Mesodermal cell (in vitro differentiated cells): ENCODE results near the gene TYRP1.
A peak's percentile ranks its signal among the peaks of the same experiment; 100 is the strongest.

ENCODE experiments used
- H3K27ac ChIP-seq: 2 replicates; pipeline ENCODE4 v1.7.0; 2013; ENCODE audit warnings: mild to moderate bottlenecking, low read depth, low read length, moderate library complexity; ENCODE audit not compliant: severe bottlenecking
- H3K36me3 ChIP-seq: 2 replicates; pipeline ENCODE4 v1.7.1; 2013; ENCODE audit warnings: mild to moderate bottlenecking, low read length, moderate library complexity; ENCODE audit not compliant: control insufficient read depth, insufficient read depth
- H3K4me1 ChIP-seq: one replicate; pipeline ENCODE4 v1.7.1; 2013; ENCODE audit warnings: mild to moderate bottlenecking, low read length; ENCODE audit not compliant: insufficient read depth, control insufficient read depth, poor library complexity, severe bottlenecking
- H3K4me3 ChIP-seq: 2 replicates; pipeline ENCODE4 v1.7.0; 2013; ENCODE audit warnings: low read length, control low read depth, mild to moderate bottlenecking; ENCODE audit not compliant: insufficient read depth, poor library complexity, severe bottlenecking; ENCODE audit errors: extremely low read depth
- H3K9me3 ChIP-seq: 2 replicates; pipeline ENCODE4 v1.7.1; 2013; ENCODE audit warnings: mild to moderate bottlenecking, low read length, moderate library complexity; ENCODE audit not compliant: control insufficient read depth
- WGBS, 2 experiments: methylation state at CpG; one replicate each; pipeline ENCODE4 v1.1.5; 2013; ENCODE audit warnings: missing lambda C conversion rate in 2 of 2; ENCODE audit not compliant: insufficient coverage in 2 of 2; 5-methylcytosine and 5-hydroxymethylcytosine counted together

Gene TYRP1

GRCh38 chr9:12712532-12712931 lies 19.3 kb downstream of the TYRP1 start:
- Histone ChIP-seq H3K4me3 (no peak overlapping the region), H3K4me1 (peaks cover 4% of the 10 kb centered on the region), H3K9me3 (no peaks in the 10 kb centered on the region), H3K27ac (no peak overlapping the region), H3K36me3 (no peaks in the 10 kb centered on the region)
- no CpG with 5 or more reads among the region's 2 CpGs for WGBS, 2 experiments

GRCh38 chr9:12715268-12715667 lies 22.1 kb downstream of the TYRP1 start:
- Histone ChIP-seq H3K27ac (no peak overlapping the region), H3K4me1 (peaks cover 7% of the 10 kb centered on the region), H3K9me3 (no peaks in the 10 kb centered on the region), H3K4me3 (no peak overlapping the region), H3K36me3 (no peaks in the 10 kb centered on the region)
- no CpG with 5 or more reads among the region's 3 CpGs for WGBS, 2 experiments

GRCh38 chr9:12716823-12717600 lies 23.8 kb downstream of the TYRP1 start:
- 90 to 100% methylated on average over 1 to 4 of the region's 5 CpGs for WGBS, 2 experiments
- H3K4me1 ChIP-seq: peaks cover 10% of the 10 kb centered on the region
- no peaks in the 10 kb centered on the region for H3K9me3 ChIP-seq
- no peak overlapping the region for H3K4me3 ChIP-seq
- H3K36me3 ChIP-seq: no peaks in the 10 kb centered on the region
- H3K27ac ChIP-seq: no peak overlapping the region

- WGBS, 2 experiments: no CpG with 5 or more reads among the region's 1 CpG
- Histone ChIP-seq H3K4me1 (peaks cover 10% of the 10 kb centered on the region), H3K27ac (peak overlapping the region; percentile 79), H3K9me3 (no peaks in the 10 kb centered on the region), H3K36me3 (no peaks in the 10 kb centered on the region), H3K4me3 (no peak overlapping the region)
Observed at GRCh38 chr9:12717907-12718306, 24.7 kb downstream of the TYRP1 start.

GRCh38 chr9:12718482-12719026 lies 25.4 kb downstream of the TYRP1 start:
- H3K9me3 ChIP-seq: no peaks in the 10 kb centered on the region
- WGBS, 2 experiments: 6 to 8% methylated on average over 5 to 6 of the region's 7 CpGs
- H3K27ac ChIP-seq: peak overlapping the region; percentile 79
- H3K4me3 ChIP-seq: peak overlapping the region; percentile 6
- peaks cover 10% of the 10 kb centered on the region for H3K4me1 ChIP-seq
- no peaks in the 10 kb centered on the region for H3K36me3 ChIP-seq

GRCh38 chr9:12719431-12719830 lies 26.2 kb downstream of the TYRP1 start:
- H3K4me3 ChIP-seq: no peak overlapping the region

GRCh38 chr9:12720551-12720950 lies 27.4 kb downstream of the TYRP1 start:
- Histone ChIP-seq H3K9me3 (no peaks in the 10 kb centered on the region), H3K27ac (no peak overlapping the region), H3K36me3 (no peaks in the 10 kb centered on the region), H3K4me1 (peaks cover 10% of the 10 kb centered on the region), H3K4me3 (no peak overlapping the region)
- 70 to 81% methylated on average over 2 to 3 of the region's 3 CpGs for WGBS, 2 experiments

More at GRCh38 chr9:12719431-12719830, 26.2 kb downstream of the TYRP1 start:
- Histone ChIP-seq H3K9me3 (no peaks in the 10 kb centered on the region), H3K4me1 (peaks cover 10% of the 10 kb centered on the region), H3K36me3 (no peaks in the 10 kb centered on the region), H3K27ac (no peak overlapping the region)
- no CpG with 5 or more reads among the region's 1 CpG for WGBS, 2 experiments

- Histone ChIP-seq H3K9me3 (no peaks in the 10 kb centered on the region), H3K4me1 (peaks cover 10% of the 10 kb centered on the region), H3K27ac (no peak overlapping the region), H3K4me3 (no peak overlapping the region), H3K36me3 (no peaks in the 10 kb centered on the region)
- WGBS, 2 experiments: 76% methylated on average over 2 of the region's 2 CpGs
Observed at GRCh38 chr9:12722131-12722530, 28.9 kb downstream of the TYRP1 start.

GRCh38 chr9:12723409-12724028 lies 30.3 kb downstream of the TYRP1 start:
- no peaks in the 10 kb centered on the region for H3K36me3 ChIP-seq
- H3K9me3 ChIP-seq: no peaks in the 10 kb centered on the region
- H3K27ac ChIP-seq: no peak overlapping the region
- H3K4me3 ChIP-seq: no peak overlapping the region
- peaks cover 8% of the 10 kb centered on the region for H3K4me1 ChIP-seq
- WGBS, 2 experiments: 68 to 77% methylated on average over 2 of the region's 5 CpGs

GRCh38 chr9:12726795-12727194 lies 33.6 kb downstream of the TYRP1 start:
- H3K36me3 ChIP-seq: no peaks in the 10 kb centered on the region
- no peak overlapping the region for H3K4me3 ChIP-seq
- H3K4me1 ChIP-seq: no peaks in the 10 kb centered on the region
- H3K27ac ChIP-seq: no peak overlapping the region
- WGBS, 2 experiments: 79 to 82% methylated on average over 2 of the region's 2 CpGs
- H3K9me3 ChIP-seq: no peaks in the 10 kb centered on the region

- Histone ChIP-seq H3K4me1 (no peaks in the 10 kb centered on the region), H3K9me3 (peaks cover 7% of the 10 kb centered on the region), H3K4me3 (no peak overlapping the region), H3K27ac (no peak overlapping the region), H3K36me3 (no peaks in the 10 kb centered on the region)
- WGBS, 2 experiments: no CpG with 5 or more reads among the region's 1 CpG
Observed at GRCh38 chr9:12730198-12730597, 37.0 kb downstream of the TYRP1 start.
